NB4 (cell line): ENCODE results near the gene NME5.

Source experiments
- MYC ChIP-seq: IDR thresholded peaks from 2 replicates; pipeline ENCODE4 v1.6.1; 2011; ENCODE audit warnings: low read depth, low read length
- POLR2A ChIP-seq: IDR thresholded peaks from 2 replicates; pipeline ENCODE4 v1.6.1; 2011; ENCODE audit warnings: mild to moderate bottlenecking; ENCODE audit not compliant: insufficient read length; ENCODE audit errors: extremely low read depth
- TF ChIP-seq, protein P1 (sequence below): IDR thresholded peaks from one replicate; pipeline ENCODE4 v1.5.1; 2012; ENCODE audit warnings: low read depth, low read length

DNA sequence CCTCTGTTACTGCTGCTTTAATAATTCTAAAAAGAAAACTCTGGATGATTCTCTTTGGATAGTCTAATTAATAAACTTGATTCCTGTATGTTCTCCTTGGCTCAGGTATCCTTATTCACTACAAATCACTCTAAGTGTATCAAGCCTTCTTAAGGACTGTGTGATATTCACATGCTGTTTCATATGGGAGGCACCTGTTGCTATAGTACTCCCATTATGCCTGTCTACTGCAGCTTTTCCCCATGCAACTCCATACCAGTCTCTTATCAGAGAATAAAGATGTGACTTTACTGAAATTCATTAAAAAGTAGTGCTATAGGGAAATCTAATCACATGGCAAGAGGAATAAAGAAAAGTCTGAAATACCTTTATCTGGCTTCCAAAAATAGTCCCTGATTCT is 24.5 kb upstream of the NME5 start:
- TF ChIP-seq, protein P1, sequence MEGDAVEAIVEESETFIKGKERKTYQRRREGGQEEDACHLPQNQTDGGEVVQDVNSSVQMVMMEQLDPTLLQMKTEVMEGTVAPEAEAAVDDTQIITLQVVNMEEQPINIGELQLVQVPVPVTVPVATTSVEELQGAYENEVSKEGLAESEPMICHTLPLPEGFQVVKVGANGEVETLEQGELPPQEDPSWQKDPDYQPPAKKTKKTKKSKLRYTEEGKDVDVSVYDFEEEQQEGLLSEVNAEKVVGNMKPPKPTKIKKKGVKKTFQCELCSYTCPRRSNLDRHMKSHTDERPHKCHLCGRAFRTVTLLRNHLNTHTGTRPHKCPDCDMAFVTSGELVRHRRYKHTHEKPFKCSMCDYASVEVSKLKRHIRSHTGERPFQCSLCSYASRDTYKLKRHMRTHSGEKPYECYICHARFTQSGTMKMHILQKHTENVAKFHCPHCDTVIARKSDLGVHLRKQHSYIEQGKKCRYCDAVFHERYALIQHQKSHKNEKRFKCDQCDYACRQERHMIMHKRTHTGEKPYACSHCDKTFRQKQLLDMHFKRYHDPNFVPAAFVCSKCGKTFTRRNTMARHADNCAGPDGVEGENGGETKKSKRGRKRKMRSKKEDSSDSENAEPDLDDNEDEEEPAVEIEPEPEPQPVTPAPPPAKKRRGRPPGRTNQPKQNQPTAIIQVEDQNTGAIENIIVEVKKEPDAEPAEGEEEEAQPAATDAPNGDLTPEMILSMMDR = no peak
- TF ChIP-seq MYC (no peak), POLR2A (no peak)
